ENCODE measurements around the gene CEL. TPM values are rescaled to one million over a fixed set of nuclear protein-coding genes. Genes with fewer than 3 reads are reported as not detected.

CEL gene
- total and polyA plus RNA-seq, 2 experiments from 2014 or later, result 0.27 to 2.3 TPM

GRCh38 chr9:133114886-133115603, 53.3 kb downstream of the CEL start:
- Histone ChIP-seq H3K36me3 (ENCODE audit: insufficient read depth) (no peaks in the 10 kb centered on the region), H3K4me2 (no peak overlapping the region), H3K4me1 (ENCODE audit: insufficient read depth) (no peaks in the 10 kb centered on the region; the same call in 1 of the 2 replicates), H4K20me1 (replicated peaks; ENCODE audit: insufficient read depth) (no peaks in the 10 kb centered on the region; the same call in 1 of the 2 replicates), H3K4me3 (no peak overlapping the region), H2AFZ (no peak overlapping the region), H3K79me2 (replicated peaks; ENCODE audit: insufficient read depth) (no peaks in the 10 kb centered on the region), H3K27me3 (ENCODE audit: insufficient read depth) (peaks cover 26% of the 10 kb centered on the region; the same call in 1 of the 2 replicates), H3K9me2 (ENCODE audit: insufficient read depth) (no peaks in the 10 kb centered on the region), H3K27ac (ENCODE audit: low read depth) (no peak overlapping the region), H3F3A (replicated peaks; ENCODE audit: low read depth) (0 out of 2 replicates have a peak, but pooled peaks cover 2% of the 10 kb centered on the region)
- ATAC-seq, result no peak
- DNase-seq (ENCODE audit: low spot score), result no peak
- Mint-ChIP-seq H3K27ac (no peak overlapping the region), H3K36me3 (ENCODE audit: low read depth) (no peaks in the 10 kb centered on the region), H3K4me1 (peaks cover 15% of the 10 kb centered on the region), H3K9me3 (no peaks in the 10 kb centered on the region; the same call in 2 of the 3 replicates), H3K27me3 (ENCODE audit: insufficient read depth, low read depth, poor library complexity) (peaks cover 28% of the 10 kb centered on the region), H3K4me3 (no peak overlapping the region)
- TF ChIP-seq EZH2phosphoT487 (IDR thresholded peaks at IDR 0.05; ENCODE audit: unreplicated experiment), result no peak
- no peak for TF ChIP-seq CREB1 (CRISPR knock-in tag; IDR thresholded peaks at IDR 0.05; ENCODE audit: low read depth)
- TF ChIP-seq EZH2 (IDR thresholded peaks at IDR 0.05; ENCODE audit: low read depth, unreplicated experiment), result no peak
- no peak for TF ChIP-seq ZNF462 (CRISPR knock-in tag; IDR thresholded peaks at IDR 0.05)
- no peak for TF ChIP-seq JUNB (IDR thresholded peaks at IDR 0.05; ENCODE audit: unreplicated experiment)
